ENCODE results near the gene DPF3.

The DPF3 gene

DNA sequence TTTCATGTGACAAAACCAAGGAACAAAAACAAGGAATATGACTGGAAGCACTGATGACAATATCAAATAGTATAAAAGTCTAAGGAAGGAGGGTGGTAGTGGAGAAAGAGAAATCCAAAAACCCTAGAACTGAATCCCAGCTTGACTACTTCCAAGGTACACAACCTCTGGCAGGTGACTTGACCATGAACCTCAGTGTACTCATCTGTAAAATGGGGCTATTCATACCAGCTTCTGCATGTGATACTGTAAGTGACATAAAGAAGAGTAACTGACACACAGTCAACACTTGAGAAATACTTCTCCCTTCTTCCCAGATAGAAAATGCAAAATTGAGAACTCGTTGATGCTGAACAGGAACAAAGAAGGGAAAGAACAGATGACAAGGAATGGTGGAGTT lies 10.3 kb upstream of the DPF3 start:
- no peak for DNase-seq

DNA sequence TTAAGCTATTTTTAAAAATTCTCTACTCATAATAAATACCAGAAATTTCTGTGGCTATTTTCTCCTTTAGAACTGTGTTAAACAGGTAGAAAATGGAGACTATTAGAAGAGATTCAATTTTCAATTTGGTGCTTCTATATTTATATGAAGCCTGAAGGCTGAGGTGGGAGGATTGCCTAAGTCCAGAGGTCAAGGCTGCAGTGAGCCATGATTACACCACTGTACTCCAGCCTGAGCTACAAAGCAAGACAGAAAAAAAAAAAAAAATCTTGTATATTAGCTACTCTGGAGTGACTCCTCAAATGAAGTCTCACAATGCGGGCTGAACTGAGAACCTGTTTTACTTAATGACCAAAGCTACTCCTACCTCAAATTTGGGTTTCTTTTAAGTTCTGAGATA lies 9.8 kb upstream of the DPF3 start:
- no peak for DNase-seq

- DNase-seq, result no peak
Measured at GRCh38 chr14:72902801-72903530, 9.1 kb upstream of the DPF3 start.

GRCh38 chr14:72901361-72901760 lies 7.5 kb upstream of the DPF3 start:
- no peak for DNase-seq

GRCh38 chr14:72898448-72898847 lies 4.5 kb upstream of the DPF3 start:
- DNase-seq, result no peak

- DNase-seq, result peak in 1 of 2 donors; percentile 1
Measured at GRCh38 chr14:72894623-72895378, 900 bp upstream of the DPF3 start.

GRCh38 chr14:72894323-72894622 lies 372 bp upstream of the DPF3 start:
- DNase-seq, result no peak

DNA sequence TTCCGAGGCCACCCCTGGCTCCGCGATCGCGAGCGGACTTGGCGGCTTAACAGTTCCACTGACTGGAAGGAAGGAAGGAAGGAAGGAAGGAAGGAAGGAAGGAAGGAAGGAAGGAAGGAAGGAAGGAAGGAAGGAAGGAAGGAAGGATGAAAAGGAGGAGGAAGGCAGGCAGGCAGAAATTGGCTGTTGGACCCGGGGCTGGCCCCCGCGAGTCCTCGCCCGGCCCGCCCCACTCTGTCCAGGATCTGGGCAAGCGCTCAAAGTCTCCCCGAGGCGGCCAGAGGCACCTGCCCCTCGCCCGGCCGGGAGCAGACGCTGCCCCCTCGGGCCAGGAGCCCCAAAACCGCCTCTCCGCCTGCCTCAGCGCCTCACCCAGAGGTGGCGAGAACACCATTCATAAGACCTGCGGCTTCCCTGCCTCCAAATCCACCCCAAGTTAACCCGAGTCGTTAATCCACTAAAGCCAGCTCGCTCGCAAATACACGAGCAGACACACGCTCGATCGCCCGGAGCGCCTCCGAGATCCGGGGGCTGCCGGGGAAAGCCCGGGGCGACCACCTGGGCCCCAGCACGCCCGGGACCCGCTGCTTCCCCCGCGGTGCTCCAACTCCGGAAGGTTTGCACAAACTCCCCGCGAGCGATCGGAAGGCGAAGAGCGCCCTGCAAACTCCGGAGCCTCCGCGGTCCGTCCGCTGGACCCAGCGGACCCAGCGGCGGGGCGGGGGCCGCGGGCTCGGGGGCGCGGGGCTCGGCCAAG lies 844 bp downstream of the DPF3 start:
- peak in 1 of 2 donors; percentile 20 for DNase-seq

- peak in 1 of 2 donors; percentile 24 for DNase-seq
Measured at GRCh38 chr14:72892103-72892878, 1.6 kb downstream of the DPF3 start.

GRCh38 chr14:72891666-72892102 lies 2.2 kb downstream of the DPF3 start:
- no peak for DNase-seq

DNA sequence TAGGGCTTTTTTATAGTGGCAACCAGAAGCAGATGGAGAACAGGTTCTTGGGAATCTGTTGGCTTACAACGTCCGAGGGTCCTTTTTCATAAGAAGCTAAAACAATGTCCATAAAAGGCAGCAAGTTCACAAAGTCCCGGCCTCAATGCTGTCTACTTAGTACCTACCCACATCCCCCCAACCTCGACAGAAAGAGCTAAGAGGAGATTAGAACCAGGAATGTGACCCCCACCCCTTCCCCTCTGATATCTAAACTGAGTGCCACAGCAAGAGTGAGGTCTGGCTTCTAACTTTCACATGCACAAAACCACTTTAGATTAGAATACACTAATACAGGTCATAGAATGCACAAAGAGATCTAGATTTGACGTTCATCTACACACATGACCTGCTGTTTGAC lies 4.5 kb downstream of the DPF3 start:
- DNase-seq, result no peak

DNA sequence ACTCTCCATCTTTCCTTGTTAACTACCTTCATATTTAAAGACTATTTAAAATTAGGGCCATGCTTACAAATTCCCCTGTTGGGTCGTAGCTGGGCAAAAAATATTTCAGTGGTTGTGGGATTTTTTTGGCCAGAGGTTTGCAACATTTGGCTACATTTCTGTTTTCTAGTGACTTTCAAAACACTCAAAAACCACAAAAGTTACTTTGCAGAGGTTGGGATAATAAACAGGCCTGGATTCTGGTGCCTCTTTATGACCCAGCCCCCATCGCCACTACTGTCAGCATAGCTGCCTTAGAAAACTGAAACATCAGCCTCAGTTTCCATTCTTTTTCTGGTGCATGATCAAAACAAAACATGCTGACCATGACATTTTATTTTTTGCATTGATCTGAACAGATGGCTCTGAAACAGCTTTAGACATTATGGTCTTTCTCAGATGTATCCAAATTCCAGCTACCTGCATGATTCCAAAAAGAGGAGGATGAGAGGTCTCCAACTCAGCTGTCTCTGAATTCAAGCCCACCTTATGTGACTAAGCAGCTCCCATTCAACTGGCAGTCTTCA lies 5.2 kb downstream of the DPF3 start:
- DNase-seq, result no peak

DNA sequence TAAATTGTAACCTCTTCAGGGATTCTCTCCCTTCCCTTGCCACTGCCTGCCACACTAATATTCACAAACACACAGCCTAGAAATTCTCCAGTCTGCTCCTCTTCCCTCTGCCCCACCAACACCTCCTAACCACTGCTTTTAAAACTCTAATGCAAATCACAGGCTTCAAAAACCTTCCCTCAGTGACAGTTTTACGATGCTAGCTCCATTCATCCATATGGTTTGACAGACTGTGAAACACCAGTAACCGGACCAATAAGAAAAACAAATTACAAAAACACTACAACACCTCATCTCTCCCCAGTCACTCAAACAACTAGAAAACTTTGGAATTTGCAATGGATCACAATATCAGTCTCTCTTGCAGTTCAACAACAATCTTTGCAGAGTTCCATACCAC lies 5.7 kb downstream of the DPF3 start:
- no peak for DNase-seq

DNA sequence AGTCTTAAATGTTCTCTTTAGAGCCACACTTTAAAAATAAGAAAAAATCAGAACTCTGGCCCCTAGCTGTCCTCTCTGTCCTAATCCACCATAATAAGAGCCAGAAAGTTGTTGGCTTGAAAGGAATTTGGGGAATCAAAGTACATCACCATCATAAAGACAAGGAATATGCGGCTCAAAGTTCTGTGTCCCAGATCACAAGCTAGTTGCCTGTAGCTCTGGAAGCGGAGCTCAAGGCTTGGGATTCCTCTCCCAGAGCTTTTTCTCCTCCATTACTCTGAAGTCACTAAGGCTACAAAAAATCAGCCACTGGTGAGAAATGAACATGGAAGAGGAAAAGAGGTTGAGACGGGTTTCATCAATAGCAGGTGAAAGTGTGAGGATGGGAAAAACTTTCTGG lies 6.4 kb downstream of the DPF3 start:
- no peak for DNase-seq

GRCh38 chr14:72884386-72884785 lies 9.5 kb downstream of the DPF3 start:
- no peak for DNase-seq

DNA sequence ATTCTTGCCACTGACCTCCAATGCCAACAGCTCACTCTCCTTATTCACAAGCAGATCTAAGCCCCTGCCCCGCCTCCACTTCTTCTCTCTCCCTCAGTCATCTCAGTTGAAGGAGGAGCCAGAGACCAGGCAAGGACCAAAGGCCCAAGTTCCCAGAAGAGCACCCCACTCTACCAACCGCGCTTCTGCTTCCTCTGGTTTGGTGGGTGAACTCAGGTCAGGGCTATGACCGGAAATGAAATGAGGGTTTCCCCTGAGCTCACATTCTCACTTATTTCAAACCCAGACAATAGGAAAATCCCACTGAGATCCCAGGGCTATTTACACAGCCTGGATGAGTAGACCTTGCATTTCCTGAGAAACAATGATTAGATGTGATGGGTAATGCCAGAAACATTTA lies 9.9 kb downstream of the DPF3 start:
- no peak for DNase-seq

- no peak for DNase-seq
Measured at GRCh38 chr14:72883109-72883508, 10.8 kb downstream of the DPF3 start.

GRCh38 chr14:72882463-72882862 lies 11.4 kb downstream of the DPF3 start:
- DNase-seq, result no peak

GRCh38 chr14:72882047-72882446 lies 11.9 kb downstream of the DPF3 start:
- no peak for DNase-seq

GRCh38 chr14:72881543-72881942 lies 12.4 kb downstream of the DPF3 start:
- DNase-seq, result no peak

DNA sequence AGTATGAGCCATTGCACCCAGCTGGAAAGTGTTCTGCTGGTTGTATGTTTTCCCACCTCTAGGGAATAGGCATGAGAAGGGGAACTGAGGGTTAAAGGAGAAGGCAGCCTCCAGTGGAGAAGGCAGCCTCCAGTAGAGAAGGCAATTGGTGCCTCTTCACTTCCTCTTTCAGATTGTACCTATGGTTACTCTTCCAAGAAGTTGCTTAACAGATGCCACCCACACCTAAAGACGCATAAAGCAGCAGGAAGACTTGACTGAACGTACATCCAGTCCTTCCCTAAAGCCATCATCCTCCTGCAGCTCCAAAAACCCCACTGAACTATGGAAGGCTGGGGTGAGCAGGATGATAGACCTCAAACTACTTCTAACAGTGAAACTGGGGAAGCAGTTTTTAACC lies 13.1 kb downstream of the DPF3 start:
- no peak for DNase-seq

DNA sequence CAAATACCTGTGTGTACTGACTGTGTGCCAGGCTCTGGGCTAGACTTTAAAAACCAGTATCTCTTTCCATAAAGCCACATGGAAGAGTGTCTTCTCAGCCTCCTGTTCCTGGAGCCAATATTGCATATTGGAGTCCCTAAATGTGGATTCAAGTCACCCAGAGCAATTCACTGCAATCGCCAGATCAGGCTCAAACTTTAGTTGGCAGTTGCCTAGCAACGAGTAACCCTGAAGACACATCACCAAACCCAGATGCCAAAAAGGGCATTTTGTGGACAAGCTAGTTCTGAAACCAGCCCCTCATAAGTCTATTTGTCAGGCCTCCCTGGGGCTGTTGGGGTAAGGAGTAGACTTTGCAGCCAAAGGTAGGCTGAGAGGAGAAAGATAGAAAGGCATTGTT lies 13.7 kb downstream of the DPF3 start:
- DNase-seq, result no peak

DNA sequence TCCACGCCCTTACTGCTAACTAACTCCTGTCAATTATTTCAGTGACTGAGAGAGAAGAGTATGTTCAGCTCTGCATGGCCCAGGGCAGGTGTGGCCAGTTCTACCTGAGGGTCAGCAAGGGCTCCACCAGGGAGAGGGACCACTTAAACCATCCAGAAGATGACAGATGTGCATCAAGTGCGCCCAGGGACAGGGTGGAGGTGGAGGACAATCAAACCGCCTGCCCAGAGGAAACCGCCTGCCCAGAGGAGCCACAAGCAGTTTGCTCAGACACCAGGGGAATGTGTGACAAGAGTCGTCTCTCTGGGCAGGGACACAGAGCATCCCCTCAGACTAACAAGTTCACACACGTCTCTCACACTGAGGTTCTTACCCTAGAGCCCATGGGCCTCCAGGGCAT lies 14.5 kb downstream of the DPF3 start:
- DNase-seq, result no peak
